Measurements from ENCODE around the gene CAPSL. TPM values are rescaled to one million over a fixed set of nuclear protein-coding genes. Genes with fewer than 3 reads are reported as not detected.
"Not testable (repeated sequence)": the region's sequence is repeated elsewhere in the genome, so short reads cannot be mapped to it uniquely, and the experiment has no call there.

CAPSL gene
- polyA plus RNA-seq, 12 donors = not detected

DNA sequence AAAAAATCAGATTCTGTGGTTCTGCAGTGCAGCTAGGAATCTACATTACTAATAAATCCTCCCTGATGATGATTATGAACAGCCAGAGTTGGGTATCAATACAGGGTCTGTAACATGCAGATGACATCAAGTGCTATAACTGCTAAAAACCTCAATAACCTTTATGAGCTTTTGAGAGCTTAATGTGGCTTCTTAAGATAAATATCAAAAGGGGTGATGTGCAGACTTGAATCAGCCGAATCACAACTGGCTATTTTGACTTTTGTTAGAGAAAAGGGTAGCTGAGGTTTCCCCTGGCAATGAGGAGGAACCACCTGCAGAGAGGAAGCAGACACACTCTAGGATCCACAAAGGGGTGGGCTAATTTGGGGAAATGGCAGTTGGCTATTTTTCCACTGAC lies 30.2 kb downstream of the CAPSL start:
- DNase-seq = no peak

DNA sequence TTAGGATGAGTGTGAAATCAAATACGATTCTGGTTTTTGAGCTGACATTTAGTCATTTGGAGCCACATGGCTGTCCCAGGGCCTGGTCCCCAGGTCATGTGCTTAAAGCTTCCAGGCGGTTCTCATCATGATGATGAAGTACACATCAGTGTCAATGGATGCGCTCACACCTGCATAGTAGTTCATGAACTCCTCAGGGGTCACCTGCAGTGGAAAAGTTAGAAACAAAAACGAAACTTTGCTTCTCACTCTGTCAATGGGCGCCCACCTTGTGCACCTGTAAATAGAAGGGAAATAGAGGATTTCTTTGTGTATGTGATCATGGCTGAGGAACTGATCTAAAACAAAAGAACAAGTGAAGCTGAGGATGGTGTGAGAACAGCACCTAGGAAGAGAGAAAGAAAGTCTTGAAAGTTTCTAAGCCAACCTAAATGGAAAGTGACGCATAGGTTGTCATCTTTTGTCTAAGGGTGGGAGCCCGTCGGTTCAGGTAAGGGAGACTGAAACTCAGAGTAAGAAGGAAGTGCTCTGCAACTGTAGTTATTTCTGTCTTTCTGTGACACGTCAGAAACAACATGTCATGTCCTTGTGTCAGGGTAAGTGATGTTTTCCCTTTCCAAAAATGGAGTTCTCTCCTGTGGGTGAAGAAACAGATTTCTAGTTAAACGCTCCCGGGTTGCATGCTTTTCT lies 33.8 kb downstream of the CAPSL start:
- no peak for DNase-seq

DNA sequence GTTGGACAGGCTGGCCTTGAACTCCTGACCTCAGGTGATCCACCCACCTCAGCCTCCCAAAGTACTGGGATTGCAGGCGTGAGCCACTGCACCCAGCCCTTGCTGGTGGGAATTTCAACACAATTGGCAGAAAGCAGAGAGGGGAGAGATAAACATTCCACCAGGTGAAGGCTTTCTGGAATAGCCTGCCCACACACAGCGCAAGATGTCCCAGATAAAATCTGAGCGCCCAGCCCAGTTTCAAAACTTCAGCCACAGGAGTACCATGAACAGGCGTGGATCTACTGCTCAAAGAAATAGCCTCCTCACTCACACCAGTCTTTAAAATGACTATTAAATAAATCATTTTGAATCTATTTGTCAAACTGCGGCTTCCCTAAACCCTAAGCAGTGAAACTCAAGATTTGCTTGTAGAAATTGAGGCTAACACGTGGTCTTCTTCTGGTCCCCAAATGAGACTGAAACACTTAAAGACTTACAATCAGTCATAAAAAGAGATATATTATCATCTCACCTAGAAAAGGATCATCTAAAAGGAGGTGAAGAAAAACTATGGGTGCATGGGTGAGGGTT lies 34.7 kb downstream of the CAPSL start:
- DNase-seq = no peak

DNA sequence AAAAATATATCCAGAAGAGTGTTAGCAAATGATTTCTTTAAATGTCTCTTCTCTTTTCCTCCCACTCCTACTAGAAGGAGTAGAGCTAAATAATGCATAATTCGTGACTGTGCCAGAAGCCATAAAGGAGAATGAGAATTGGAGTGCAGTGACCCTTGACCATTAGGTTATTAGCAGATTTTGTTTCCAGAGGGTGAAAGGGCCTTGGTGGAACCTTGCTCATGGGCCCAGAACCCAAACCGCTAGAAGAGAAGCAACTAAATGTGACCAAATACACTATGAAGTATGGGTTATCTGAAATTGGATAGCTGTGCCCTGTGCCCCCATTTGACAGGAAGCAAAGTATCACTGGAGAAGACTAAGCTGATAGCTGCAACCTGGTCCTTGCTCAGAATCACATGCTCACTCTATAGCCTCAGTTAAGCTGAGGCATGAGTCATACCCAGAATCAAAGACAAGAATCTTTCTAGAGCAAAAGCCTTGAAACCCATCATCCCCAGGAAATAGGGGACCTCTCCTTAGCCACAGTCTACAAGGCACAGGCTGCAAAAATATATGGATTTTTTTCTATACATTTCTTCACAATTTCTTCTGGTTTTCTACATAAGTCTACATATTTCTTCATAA lies 36.3 kb downstream of the CAPSL start:
- no peak for DNase-seq

DNA sequence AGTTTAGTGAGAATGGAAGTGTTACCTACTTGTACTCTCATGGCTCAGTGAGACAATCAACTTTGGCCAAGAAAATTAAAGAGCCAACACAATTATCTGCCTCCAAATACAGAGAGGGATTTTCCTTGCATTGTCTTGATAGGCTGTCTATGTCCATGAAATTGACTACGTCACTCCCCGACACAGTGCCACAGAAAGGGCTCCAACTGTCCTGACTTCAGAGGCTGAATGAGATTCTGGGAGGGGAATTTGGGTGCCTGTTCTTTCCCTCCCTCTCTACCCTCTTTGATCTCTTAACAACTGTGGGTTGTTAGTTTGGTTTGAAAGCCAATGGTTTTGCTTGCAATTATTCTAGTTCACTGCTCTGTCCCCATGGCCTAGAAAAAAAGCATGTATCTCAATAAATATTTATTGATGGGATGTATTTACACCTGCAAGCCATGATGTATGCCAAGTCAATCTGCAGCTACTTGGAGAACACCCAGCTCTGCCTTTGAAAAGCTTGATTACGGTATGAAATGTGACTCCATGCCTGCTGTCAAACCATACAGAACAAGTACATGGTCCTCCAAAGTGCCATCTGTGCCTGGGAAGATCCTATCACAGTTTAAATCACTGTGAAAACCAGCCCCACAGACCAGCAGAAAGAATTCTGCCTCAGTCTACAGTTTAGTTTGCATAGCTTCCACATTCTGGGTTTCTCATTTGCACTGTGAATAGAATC lies 37.3 kb downstream of the CAPSL start:
- DNase-seq = no peak

DNA sequence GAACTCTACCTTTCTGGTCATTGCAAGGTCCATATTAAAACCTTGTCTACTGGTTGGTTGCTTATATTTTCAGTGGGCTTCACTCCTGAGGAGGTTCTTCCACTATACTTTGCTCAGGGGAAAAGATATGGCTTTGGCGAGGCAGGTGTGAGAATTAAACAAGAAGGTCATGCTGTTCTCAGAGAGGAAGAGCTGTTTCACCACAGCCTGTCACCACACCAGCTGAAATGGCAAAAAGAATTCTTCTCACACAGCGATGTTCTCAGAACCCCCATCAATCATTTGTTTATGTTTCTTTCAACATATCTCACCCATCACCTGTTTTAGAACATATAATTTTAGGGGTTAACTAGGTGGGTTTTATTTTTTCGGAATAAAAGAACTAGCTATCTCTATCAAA lies 38.6 kb downstream of the CAPSL start:
- no peak for DNase-seq

DNA sequence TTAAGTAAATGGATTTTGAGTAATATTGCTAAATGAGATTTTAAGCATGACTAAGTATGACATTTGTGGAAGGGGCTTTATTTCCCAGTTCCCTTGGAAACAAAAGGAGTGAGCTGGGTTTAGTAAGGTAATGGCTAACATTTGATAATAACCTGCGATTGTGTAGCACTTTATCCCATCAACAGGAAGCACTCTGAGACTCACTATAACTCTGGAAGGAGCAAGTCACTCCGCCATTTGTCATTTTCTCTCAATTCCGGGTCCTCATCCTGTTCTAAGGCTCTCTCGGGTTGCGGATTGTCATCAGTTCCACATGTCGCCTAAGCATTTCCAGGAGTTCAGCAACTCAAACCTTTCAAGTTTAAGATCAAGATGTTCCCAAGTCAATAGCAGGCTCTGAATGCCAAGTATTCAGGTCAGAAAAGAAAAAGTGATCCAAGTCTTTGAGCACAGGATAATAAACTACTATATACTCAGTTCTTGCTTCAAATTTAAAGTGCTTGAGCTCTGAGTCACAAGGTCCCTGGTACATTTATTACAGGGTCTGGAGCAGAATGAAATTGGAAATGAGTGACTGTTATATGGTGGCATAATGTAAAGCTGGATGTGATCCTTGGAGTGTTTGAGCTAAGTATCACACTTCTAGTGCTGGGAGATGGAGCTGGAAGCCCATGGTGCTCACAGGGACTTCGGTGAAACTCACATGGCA lies 39.3 kb downstream of the CAPSL start:
- no peak for DNase-seq

DNA sequence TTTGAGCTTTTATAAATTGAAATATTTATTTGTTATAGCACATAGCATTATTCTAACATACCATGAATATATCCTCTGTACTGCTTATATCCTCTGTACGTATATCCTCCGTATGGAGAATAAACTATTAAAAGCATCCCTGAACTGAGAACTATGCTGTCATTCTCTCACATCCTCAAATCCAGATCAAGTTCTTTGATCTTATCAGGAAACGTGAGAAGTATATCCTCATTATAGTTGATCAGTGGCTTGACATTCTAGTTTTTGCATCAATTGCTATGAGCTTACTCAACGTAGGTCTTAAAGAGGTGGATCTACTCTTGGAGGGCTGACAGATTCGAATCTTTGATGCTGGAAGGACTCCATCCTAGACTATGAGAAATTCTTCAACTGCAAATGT lies 44.3 kb downstream of the CAPSL start:
- no peak for DNase-seq

DNA sequence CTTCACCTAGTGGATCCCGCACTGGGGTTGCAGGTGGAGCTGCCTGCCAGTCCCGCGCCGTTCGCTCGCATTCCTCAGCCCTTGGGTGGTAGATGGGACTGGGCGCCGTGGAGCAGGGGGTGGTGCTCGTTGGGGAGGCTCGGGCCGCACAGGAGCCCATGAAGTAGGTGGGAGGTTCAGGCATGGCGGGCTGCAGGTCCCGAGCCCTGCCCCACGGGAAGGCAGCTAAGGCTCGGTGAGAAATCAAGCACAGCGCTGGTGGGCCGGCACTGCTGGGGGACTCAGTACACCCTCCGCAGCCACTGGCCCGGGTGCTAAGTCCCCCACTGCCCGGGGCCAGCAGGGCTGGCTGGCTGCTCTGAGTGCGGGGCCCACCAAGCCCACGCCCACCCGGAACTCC lies 45.6 kb downstream of the CAPSL start:
- DNase-seq = not testable (repeated sequence)

DNA sequence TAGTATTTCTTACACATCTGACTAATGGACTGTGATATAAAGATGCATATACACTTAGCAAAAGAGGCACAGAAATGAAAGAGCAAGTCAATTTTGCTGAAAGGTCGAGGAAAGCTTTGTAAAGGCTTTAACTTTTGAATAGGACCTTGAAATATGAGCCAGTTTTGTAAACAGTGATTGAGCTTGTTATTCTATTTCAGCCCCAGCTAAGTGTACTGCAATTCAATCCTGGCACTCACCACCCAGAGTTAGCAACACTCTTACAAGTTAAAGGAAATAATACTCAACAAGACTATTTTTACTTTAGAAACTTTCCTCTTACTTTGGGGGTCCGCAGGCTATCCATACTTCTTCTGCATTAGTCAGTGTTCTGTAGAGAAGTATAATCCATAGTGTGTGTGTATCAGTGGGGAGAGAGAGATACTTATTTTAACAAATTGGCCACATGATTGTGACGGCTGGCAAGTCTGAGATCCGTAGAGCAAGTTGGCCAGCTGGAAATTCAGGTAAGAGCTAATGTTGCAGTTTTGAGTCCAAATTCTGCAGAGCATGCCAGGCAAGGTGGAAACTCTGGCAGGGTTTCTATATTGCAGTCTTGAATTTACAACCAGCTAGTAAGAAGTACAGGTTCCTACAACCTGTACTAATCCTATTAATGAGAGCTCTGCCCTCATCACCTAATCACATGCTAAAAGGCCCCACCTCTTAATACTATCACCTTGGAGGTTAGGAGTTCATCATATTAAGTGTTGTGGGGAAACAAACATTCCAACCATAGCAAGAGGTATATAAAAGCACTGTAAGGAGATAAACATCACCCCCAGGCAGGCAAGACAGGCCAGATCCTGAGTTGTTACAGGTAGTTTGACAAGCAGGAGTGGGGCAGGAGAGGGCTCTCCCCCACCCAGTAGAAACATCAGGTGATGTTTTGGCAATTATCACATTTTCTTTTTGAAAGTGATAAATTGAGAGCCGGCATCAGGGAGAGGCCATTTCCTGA lies 48.1 kb downstream of the CAPSL start:
- DNase-seq = no peak

DNA sequence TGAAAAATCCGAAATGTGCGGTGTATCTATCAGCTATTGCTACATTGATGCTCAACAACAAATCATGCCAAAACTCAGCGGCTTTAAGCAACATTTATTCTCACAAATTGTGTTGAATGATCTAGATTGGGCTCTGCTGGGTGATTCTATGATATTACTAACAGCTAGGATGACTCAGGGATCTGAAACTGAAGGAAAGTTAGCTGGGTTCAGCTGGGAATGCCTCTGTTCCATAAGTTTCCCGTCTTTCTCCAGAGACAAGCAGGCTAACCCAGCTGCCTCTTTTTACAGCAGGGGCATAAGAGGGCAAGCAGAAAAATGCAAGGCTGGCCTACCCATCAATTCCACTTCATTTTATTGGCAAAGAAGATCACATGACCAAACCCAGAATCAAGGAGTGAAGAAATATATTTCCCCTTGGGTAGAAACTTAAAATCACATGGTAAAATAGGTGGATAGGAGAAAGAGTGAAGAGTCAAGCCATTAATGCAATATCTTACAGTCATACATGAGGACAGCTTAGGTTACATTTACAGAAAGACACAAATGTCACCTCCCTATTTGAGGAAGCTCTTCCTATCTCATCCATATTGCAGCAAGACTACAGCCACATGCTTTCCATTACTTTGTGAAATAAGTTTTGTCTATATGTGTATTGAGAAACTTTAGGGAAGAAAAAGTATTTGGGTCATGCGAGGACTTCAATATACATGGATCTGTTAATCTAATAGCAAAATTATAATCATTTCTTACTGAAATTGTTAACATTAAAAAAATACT lies 50.9 kb downstream of the CAPSL start:
- DNase-seq = no peak

DNA sequence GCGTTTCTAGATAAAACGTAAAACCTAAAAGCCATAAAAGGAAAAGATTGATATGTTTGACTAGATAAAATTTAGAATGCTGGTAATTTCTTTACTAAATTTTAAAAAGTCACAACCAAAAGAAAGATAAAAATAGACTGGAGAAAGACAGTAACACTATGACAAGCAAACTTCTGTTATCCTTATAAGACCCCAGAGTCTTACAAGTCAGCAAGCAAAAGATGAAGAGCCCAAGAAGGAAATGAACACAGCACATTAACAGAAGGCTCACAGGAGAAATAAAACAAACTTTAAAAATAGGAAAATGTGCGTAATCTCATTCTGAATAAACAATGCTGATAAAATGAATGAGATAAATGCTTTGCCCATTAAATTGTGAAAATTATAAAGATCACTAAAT lies 52.0 kb downstream of the CAPSL start:
- no peak for DNase-seq

DNA sequence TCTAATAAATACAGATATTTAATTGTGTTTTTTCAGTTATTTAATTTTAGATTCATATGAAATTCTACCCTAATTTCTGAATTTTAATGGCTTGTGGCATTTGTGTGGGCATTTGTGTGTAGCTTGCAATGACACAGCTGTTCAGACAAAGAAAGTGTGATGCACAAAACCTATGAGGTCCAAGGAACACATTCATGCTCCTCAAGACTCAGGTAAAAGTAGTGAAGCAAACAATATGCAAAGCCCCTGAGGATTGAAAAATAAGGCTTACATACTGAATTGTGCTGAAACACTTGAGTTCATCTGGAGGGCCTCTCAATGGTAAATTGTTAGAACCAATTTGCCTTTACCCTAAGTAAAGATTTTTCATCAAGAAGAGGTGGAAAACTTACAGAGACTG lies 53.6 kb downstream of the CAPSL start:
- no peak for DNase-seq

DNA sequence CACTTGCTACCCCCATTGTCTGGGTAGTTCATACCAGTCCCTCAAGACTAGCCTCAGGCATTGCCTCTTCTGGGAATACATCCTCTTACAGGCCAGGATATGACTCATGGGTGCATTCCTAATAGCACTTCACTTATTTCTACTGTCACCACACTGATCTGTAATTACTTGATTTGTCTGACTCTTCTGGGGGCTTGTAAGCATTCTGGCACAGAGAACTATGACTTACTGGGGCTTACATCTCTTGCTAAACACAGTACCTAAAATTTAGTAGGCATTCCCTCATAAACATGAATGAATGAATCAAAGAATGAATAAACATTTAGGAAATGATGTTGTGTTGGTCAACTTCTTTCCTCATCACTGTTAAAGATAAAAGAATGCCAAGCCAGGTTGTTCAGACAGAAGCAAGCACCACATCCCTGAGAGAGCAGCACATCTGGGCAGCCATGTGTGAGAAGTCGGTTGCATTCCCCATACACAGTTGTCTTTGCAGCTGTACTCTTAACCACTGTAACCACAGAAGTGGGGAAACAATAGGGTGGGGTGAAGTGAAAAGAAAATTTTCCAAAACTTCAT lies 54.1 kb downstream of the CAPSL start:
- DNase-seq = no peak

DNA sequence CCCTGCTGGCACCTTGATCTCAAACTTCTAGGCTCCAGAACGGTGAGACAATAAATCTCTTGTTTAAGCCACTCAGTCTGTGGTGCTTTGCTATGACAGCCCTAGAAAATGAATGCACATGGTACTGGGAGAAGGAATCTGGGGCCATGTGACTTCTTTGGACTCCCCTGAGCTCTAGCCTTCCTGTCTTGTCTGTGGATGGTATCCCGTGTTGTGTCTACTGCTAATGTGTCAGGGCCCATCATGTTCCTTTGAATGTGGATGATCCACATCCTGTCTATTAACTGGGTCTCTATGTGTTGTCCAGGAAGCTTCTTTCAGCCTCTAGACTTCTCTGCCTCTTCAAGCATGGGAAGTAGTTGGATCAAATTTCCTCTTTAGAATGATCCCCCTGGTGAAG lies 56.7 kb downstream of the CAPSL start:
- no peak for DNase-seq

DNA sequence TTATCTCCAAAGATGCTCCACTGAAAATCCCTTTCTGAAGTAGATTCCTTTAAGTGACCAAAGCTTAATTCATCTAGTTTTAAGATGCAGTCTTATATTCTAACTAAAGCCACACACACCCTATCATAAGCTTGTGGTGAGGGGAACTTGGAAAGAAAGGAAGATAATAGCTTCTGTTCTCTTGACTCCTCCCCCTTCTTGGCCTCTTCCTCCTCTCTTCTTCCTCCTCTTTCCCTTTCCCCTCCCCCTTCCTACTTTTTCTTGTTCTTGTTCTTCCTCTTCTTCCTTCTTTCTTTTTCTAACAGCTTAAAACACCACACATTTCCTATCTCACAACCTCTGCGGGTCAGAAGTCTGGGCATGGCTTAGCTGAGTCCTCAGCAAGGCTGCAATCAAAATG lies 58.3 kb downstream of the CAPSL start:
- DNase-seq = no peak

DNA sequence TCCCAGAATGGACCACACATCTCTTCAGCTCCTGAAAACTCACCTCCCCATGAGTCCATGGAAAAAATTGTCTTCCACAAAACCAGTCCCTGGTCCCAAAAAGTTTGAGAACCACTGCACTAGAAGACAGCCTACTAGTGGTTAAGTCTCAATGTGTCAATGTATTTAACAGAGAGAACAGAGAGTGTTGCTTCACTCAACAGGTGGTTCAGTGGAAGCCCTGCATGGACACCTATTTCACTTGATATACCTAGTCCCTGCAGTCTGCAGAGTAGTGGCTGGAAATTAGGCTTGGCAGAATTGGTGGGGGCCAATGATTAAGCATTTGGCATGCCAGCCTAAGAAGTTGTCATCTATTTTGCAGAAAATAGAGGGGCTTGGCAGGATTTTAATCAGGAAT lies 58.8 kb downstream of the CAPSL start:
- no peak for DNase-seq

DNA sequence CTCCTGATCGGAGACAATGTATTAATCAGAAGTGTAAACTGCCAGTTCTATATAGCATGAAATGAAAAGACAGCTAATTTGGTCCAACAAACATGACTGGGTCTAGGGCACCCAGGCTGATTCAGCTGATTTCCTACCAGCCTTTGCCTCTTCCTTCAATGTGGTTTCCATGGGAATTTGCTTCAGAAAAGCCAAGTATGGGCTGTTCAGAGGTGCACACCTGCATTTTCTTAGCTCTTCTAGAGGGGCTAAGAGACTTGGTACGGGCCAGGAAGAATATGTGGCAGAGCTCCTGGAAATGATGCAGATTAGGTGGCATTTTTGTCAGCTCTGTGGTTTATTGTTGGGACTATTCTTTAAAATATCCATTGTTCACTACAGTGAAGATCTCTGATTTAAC lies 59.3 kb downstream of the CAPSL start:
- DNase-seq = no peak

DNA sequence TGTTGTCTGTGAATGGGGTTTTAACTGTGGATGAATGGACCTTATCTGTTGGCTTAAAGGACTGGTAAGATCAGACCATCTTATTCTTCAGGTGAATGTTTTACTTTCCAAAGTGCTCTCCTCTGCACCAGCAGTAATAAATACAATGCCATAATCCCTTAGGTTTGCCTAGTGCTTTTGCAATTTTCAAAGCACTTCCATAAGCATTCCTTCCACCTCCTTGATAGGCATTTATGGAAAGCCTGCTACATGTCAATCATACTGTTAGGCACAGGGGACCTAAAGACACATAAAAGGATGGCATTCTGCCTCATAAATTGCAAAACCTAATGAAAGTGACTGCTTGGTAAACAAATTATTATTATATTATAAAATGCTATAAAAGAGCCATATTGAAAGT lies 60.3 kb downstream of the CAPSL start:
- no peak for DNase-seq

DNA sequence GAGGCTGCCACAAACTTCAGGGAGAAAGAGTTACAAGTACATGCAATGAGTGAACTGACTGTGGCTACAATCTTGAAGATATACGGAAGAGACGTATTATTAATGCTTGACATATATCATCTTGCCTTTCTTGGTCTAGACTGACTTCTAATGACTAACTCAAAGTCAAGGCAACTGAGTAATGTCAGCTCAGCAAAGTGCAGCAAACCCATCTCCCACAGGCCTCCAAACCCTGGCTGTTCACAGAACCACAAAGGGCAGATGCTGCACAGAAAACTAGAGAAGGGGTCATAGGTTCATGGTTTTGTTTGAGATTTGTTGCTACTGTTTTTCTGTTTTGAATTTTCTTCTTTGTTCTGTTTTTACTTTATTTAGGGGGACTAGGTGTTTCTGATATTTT lies 60.8 kb downstream of the CAPSL start:
- no peak for DNase-seq

Data from muscle of arm (tissue), 12 donors.